ENCODE measurements around the gene MLF2. TPM values are rescaled to one million over a fixed set of nuclear protein-coding genes. Genes with fewer than 3 reads are reported as not detected.
"Not testable (repeated sequence)": the region's sequence is repeated elsewhere in the genome, so short reads cannot be mapped to it uniquely, and the experiment has no call there.

MLF2 gene
- total RNA-seq, 1 donor from 2014 or later: 186 TPM

DNA sequence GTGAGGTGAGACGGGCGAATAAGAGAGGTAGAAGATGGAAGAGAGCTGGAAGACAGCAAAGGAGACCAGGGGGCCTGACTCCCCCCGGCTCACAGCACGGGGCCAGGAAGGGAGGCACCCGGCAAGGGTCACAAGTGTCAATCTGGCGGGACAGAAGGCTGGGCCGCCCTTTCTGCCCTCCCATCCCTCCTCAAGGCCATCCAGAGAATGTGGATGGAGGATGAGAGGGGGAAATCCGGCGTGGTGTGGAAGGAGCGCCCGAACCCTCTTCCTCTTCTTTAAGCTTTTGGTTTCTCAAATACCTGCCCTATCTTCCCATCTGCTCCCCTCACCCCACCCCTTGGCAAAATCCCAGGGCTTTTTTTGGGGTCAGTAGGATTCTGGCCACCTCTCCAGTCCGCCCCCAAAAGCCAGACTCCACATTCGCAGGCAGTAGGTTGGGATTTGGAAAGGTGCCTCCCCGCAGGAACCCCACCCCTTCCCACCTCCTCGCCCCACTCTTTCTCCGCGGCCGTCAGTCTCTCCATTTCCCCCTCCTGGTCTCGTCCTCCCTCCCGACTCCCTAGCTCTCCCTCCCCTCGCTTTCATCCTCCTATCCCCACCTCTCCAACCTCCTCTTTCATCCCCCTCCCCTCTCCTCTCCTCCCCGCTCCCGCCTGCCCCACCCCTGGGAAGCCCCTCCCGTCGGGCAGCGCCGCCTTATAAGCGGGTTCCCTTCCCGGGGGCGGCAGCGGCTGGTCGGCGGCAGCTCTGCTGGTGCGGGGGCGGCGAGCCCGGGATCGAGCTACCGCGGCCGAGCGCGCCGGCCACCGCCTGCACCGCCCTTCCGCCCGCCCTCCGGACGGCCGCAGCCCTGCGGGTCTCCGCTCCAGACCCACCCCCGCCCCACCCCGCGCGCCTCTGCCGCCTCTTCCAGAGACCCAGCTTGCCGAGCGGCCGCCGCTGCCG is 13.0 kb upstream of the MLF2 start, which contains the start of gene PTMS:
Gene PTMS, plus strand, starts transcription at position 730 of the 948 bp plus-strand sequence. CDS start 343 bp downstream, outside the sequence.
- no peak for DNase-seq (ENCODE audit: extremely low read depth, low read depth, low spot score)

DNA sequence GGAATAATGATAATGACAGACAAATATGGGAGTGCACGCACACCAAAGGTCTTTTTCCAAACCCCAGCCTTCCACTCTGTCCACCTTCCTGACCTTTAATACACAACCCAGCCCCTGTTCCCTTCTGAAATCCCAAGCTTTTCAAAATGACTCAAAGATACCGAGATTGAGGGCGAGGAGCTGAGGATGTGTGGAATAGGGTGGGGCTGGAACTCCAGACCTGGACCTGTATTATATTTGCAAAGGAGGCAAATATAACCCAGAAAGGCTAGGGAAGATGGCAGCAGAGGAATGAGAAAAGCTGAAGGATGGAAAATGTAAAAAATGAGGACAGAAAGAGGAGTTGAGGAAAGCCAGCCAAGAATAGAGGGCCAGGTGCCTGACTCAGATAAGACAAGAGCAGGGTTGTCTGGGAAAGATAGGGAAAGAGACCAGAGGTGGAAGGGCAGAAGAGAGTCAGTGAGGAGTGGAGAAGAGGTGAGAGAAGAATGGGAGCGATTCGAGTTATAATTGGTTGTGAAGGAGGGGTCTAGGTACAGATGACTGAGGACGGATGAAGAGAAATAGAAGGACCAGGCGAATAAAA is 12.2 kb upstream of the MLF2 start:
- DNase-seq (ENCODE audit: extremely low read depth, low read depth, low spot score): no peak

DNA sequence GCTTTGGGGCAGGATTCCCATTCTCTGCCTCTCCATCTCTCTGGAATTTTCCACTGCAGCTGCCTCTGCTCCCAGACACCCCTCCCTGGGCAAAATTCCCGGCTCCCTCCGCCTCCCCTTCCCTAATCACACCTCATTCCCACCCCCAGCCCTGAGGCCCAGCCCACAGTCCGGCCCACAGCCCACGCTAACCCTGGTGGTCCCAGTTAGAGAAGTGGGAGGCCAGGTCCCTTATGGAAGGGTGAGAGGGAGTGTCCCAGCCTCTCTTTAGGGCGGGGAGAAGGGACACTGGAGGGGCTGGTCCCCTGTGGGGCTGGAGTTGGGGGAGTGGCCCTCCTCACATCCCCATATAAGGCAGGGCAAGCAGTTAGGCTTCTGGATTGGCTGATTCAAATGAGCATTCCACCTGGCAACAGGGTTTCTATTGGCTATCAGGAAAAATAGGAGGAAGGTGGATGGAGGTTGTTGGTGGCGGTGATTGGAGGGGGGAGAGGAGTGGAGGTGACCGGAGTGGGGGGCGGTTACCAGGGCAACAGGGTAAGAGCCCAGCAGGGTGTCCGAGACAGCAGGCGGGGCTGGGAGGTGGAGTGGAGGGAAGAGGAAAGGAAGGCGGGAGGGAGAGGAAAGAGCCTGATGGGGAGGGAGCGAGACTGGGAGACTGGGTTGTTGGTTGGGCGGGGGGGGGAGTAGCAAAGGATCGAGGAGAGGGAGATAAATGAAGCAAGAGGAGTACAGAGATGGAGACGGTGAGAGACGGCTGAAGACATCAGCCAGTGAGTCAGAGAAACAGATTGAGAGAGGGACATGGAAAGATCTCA is 11.3 kb upstream of the MLF2 start:
- DNase-seq (ENCODE audit: extremely low read depth, low read depth, low spot score): peak; percentile 94

DNA sequence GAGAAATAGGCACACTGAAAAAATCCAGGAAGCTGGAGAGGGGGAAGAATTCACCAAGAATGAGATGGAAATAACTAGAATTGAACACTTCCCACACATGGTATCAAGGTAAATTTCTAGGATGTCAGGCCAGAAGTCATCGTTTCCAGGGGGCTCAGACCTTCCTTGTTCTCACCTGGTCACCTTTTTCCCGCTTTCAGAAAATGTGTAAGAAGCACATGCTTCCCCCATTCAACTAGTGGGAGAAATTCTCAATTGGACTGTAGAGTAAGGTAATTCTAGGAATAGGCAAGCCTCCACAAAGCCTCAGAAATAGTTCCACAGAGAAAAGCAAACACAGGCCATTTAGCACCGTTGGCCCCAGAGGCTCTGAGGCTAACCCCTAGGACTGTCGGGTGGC is 10.4 kb upstream of the MLF2 start:
- no peak for DNase-seq (ENCODE audit: extremely low read depth, low read depth, low spot score)

DNA sequence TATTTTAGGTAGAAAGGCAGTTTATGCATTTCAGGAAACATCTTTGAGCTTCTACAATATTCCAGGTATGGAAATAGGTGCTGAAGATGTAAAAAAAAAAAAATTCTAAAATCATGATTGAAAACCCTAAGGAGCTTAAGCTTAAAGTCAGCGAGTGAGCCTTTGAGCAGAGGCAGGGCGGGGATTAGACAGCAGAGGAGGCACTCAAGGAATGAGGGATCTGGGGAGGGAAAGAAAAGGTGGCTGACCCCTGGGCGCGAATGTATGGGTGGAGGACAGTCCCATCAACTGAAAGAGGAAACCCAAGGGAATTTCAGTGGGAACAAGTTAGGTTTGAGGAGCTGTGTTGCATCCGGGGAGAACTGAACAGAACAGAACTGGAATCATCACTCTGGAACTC is 6.8 kb upstream of the MLF2 start:
- no peak for DNase-seq (ENCODE audit: extremely low read depth, low read depth, low spot score)

GRCh38 chr12:6758506-6759095 is 5.7 kb upstream of the MLF2 start:
- DNase-seq (ENCODE audit: extremely low read depth, low read depth, low spot score): no peak

GRCh38 chr12:6757028-6757690 is 4.2 kb upstream of the MLF2 start:
- no peak for DNase-seq (ENCODE audit: extremely low read depth, low read depth, low spot score)

DNA sequence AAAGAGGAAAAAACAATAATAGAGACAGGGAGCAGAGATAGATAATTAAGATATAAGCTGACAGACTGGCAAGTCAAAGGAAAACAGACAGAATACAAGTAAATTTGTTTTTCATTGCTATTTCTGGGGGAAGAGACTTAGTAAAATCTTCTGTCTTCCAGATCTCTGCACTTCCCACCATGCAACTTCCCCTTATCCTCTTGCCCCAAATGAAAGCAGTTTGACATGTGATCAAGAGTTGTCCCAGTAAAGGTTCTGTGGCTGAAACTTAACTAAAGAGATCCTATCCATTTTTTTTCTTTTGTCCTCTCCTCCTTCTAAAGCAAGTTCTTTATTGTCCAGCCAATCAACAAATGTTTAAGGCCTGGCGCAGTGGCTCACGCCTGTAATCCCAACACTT is 1.5 kb upstream of the MLF2 start:
- DNase-seq (ENCODE audit: extremely low read depth, low read depth, low spot score): no peak

GRCh38 chr12:6753772-6754356 is 923 bp upstream of the MLF2 start:
- no peak for DNase-seq (ENCODE audit: extremely low read depth, low read depth, low spot score)

DNA sequence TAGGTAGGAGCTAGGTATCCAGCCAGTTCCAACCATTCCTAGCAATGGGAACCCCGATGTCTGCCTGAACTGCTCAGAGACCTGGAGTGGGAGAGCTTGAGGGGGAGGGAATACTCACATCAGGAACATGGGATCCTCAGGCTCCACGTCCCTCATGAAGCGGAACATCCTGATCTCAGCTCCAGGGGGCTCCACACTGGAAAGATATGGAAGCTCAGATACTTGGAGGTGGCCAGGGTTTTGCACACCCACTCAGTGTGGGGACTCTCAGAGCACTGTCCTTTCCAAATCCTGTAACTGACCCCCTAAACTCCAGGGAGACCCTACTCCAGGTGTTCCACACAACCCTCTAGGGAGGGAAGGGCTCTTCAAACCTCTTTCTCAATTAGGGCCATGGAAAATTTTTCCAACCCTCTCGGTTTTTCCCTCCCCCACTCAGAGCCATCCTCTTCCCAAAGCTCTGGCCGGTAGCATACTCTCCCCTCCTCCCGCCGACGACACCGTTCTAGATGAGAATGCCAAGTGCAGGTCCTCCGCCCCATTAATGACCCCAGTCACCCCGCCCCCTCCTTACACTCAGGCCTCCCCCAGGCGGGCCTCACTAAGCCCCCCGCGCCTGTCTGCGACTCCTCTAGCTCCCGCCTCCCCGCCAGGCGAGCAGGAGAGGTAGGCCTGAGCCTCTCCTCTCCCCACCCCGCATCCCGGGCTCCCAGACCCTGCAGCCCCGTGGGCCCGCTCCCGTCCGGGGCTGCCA is 597 bp downstream of the MLF2 start:
- no peak for DNase-seq (ENCODE audit: extremely low read depth, low read depth, low spot score)

DNA sequence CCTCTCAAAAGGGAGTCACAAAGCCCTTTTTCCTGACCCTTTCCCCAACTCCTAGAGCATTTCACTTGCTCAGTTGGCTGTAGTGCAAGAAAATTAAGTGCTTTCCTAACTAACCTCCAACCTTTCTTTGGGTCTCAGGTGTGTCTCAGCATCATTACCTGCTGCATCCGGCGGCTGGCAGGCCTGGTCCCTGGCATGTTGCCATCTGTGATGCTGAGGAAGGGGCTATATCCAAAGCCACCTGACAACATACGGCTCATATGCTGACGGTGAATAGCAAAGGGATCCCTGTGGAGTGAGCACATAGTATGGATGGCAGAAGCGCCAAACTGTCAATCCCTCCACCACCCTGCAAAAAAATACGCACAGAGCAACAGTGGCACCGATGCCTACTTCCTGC is 1.2 kb downstream of the MLF2 start:
- DNase-seq (ENCODE audit: extremely low read depth, low read depth, low spot score): no peak

- no peak for DNase-seq (ENCODE audit: extremely low read depth, low read depth, low spot score)
These were observed 2.4 kb downstream of the MLF2 start for GRCh38 chr12:6750506-6750905.

- DNase-seq (ENCODE audit: extremely low read depth, low read depth, low spot score): no peak
These were observed 4.2 kb downstream of the MLF2 start for GRCh38 chr12:6748761-6749160.

- no peak for DNase-seq (ENCODE audit: extremely low read depth, low read depth, low spot score)
These were observed 5.7 kb downstream of the MLF2 start for GRCh38 chr12:6747216-6747615.

- DNase-seq (ENCODE audit: extremely low read depth, low read depth, low spot score): no peak
These were observed 7.0 kb downstream of the MLF2 start for GRCh38 chr12:6745741-6746525.

DNA sequence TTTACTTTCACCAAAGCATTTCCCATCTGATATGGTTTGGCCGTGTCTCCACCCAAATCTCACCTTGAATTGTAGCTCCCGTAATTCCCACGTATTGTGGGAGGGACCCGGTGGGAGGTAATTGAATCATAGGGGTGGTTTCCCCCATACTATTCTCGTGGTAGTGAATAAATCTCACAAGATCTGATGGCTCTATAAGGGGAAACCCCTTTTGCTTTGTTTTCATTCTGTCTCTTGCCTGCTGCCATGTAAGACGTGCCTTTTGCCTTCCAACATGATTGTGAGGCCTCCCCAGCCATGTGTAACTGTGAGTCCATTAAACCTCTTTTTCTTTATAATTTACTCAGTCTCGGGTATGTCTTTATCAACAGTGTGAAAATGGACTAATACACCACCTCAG is 9.6 kb downstream of the MLF2 start:
- DNase-seq (ENCODE audit: extremely low read depth, low read depth, low spot score): not testable (repeated sequence)

DNA sequence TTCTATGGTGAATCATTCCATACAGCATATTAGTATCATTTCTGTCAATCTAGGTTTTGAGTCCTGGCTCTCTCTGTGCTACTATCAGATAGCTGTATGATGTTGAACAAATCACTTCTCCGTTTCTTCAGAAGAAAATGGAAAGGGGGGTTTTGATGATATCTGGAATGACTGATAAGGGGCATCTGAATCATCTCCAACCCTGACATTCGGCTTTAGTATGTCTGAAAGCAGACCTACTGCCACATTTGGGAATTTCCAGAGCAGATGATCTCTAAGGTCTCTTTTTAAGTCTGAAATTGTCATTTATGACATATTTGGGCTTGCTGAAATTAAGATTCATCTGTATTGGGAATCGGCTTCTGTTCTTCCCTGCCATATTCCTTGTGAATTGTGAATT is 10.1 kb downstream of the MLF2 start:
- no peak for DNase-seq (ENCODE audit: extremely low read depth, low read depth, low spot score)

- DNase-seq (ENCODE audit: extremely low read depth, low read depth, low spot score): not testable (repeated sequence)
These were observed 10.9 kb downstream of the MLF2 start for GRCh38 chr12:6742080-6742479.

Measured in glomerular endothelial cell (primary cell).